ENCODE results near the gene IDH3B.
"Not testable (repeated sequence)": the region's sequence is repeated elsewhere in the genome, so short reads cannot be mapped to it uniquely, and the experiment has no call there.

GRCh38 chr20:2695984-2696525, 32.0 kb upstream of the IDH3B start:
- TF ChIP-seq, protein P1, sequence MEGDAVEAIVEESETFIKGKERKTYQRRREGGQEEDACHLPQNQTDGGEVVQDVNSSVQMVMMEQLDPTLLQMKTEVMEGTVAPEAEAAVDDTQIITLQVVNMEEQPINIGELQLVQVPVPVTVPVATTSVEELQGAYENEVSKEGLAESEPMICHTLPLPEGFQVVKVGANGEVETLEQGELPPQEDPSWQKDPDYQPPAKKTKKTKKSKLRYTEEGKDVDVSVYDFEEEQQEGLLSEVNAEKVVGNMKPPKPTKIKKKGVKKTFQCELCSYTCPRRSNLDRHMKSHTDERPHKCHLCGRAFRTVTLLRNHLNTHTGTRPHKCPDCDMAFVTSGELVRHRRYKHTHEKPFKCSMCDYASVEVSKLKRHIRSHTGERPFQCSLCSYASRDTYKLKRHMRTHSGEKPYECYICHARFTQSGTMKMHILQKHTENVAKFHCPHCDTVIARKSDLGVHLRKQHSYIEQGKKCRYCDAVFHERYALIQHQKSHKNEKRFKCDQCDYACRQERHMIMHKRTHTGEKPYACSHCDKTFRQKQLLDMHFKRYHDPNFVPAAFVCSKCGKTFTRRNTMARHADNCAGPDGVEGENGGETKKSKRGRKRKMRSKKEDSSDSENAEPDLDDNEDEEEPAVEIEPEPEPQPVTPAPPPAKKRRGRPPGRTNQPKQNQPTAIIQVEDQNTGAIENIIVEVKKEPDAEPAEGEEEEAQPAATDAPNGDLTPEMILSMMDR (IDR thresholded peaks at IDR 0.05) = not testable (repeated sequence)
- TF ChIP-seq ZFX (IDR thresholded peaks at IDR 0.05; ENCODE audit: borderline replicate concordance) = not testable (repeated sequence)
